HG03135 (cell line): ENCODE data around the gene GEMIN7.

Experiments
- ATAC-seq: cut with Tn5 transposase; IDR thresholded peaks from one replicate; pipeline ENCODE4 v1.9.1; 2021; ENCODE audit warnings: mild to moderate bottlenecking, moderate library complexity; ENCODE audit not compliant: unreplicated experiment

Gene GEMIN7

DNA sequence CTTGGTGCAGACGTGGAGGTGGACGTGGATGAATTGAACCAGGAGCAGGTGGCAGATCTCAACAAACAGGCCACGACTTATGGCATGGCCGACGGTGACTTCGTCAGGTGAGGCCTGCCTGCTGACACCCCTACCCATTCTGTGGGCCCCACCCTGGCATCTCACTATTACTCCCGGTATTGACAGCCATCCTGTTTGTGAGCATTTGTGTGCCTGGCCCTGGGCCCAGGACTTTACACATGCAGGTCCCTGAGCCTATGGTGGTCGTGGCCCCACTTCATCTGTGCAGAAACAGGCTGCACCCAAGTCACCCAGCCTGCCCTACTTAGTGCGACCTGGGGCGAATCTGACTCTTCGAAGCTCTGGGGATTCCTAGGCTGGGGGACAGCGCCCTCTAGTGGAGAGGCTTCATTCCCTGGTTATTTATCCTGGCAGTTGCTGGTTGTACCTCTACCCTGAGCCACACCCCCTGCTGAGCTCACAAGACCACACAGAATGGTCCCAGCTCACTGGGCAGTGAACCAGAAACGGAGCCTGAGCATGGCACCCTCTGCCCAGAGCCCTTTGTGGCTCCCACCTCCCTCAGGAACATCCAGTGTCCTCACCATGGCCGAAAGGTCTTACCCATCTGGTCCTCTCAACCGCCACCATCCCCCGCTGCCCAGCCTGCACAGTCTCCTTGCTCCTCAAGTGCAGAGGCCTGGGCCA, 19.6 kb upstream of the GEMIN7 start:
- peak; percentile 57 for ATAC-seq

DNA sequence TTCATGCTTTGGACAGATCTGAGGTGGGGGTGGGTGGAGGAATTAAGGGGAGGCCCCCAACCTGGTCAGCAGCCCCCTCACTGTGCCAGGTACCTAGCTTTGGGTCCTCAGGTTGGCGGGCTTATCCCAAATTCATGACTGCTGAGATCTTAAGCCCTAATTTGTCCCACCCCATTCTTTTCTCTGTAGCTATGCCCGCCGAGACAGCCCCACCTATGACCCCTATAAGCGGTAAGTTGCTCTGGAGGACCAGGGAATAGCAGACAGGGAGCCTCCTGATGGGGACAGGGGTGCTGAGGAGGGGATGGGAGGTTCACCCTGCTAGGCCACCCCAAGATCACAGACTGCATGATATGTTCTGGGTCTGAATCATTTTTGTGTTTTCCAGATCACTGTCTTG, 17.1 kb upstream of the GEMIN7 start:
- no peak for ATAC-seq

DNA sequence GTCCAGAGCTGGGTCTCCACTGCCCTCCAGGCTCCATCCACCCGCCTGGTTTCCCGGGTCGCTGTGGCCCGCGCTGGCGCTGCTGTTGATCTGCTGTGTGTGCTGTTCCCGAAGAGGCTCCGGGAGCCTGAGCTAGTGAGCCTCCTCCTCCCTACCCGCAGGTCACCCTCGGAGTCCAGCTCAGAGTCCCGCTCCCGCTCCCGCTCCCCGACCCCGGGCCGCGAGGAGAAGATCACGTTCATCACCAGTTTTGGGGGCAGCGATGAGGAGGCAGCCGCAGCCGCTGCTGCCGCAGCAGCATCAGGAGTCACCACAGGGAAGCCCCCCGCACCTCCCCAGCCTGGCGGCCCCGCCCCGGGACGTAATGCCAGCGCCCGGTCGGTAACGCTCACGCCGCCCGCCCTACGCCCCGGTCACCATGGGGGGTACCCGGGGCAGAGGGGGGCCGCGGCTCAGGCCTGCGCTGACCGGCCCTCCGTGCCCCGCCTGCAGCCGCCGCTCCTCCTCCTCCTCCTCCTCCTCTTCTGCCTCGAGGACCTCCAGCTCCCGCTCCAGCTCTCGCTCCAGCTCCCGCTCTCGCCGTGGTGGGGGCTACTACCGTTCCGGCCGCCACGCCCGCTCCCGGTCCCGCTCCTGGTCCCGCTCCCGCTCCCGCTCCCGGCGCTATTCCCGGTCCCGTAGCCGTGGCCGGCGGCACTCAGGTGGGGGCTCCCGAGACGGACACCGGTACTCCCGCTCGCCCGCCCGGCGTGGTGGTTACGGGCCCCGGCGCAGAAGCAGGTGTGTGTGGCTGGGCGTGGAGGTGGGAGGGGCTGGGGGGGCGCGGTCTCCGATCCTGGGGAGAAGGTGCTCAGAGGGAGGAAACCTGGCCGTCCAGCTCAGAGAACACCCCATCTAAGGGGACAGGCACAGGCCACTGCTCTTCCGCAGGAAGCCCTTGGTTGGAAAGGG, 14.9 kb upstream of the GEMIN7 start:
- ATAC-seq = no peak

DNA sequence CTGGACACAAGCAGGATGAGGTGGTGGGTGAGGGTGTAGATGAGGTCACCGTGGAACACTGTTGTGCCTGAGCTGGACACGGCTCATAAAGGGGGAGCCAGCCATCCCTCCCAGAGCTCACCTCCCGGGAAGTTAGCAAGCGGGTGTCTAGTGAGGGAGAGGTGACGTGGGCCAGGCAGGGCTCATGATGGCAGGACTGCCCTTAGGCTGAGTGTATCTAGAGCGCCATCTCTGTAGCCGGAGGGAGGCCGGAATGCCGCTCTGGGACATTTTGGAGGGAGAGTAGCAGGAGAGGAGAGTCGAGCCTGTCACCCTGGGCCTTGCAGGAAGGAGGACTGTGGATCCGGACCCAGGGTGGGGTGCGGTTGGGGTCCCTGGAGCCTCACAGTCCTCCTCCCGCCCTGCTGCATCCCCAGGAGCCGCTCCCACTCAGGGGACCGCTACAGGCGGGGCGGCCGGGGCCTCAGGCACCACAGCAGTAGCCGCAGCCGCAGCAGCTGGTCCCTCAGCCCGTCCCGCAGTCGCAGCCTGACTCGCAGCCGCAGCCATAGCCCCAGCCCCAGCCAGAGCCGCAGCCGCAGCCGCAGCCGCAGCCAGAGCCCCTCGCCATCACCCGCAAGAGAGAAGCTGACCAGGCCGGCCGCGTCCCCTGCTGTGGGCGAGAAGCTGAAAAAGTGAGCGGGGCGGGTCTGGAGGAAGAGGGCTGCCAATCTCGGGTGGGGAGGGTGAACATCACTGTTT, 12.0 kb upstream of the GEMIN7 start:
- ATAC-seq = no peak

DNA sequence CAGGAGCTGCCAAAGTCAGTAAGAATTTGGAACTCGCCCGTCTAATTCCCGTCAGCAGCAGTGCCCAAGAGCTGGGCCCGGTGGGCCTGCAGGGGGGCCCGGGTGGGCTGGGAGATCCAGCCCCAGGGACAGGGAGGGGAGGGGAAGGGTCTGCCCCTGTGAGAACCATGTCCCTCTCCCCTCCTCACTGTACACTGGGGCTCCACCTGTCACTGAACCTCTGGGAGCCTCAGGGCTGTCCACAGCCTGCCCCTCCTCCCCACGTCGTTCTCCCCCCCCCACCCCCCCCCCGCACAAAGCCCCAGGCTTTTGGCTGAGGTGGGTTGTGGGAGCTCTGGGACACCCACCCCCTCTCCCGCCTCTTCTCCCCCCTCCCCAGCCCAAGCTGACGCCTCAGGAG, 11.0 kb upstream of the GEMIN7 start:
- no peak for ATAC-seq

DNA sequence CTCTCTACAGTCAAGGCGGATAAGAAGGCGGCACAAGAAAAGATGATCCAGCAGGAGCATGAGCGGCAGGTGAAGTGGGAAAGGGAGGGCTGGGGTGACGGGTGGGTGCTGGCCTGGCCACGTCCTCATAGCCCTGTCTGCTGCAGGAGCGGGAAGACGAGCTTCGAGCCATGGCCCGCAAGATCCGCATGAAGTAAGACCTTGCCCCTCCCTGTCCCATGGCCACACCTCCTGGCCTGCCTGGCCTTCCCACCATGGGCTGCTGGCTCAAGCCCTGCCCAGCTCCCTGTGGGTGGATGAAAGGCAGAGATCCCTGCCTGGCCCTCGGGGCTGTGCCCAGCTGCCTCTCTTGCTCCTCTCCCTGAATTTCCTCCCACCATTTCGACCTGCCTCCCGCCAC, 10.0 kb upstream of the GEMIN7 start:
- ATAC-seq = no peak

DNA sequence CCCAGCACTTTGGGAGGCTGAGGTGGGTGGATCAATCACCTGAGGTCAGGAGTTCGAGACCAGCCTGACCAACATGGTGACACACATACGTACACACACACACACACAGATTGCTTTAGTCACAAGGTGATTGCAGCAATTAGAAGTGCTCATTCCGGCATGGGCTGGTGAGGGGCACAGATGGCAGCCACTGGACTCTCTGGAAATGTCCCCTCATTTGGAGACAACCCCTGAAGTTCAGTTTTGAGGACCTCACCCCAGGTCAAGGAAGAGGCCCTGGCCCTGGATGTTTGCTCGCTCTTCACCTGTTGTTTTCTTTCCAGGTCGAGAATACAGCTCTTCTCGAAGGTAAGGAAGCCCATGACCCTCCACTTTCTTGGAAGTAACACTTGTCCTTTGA, 8.8 kb upstream of the GEMIN7 start:
- ATAC-seq = no peak

DNA sequence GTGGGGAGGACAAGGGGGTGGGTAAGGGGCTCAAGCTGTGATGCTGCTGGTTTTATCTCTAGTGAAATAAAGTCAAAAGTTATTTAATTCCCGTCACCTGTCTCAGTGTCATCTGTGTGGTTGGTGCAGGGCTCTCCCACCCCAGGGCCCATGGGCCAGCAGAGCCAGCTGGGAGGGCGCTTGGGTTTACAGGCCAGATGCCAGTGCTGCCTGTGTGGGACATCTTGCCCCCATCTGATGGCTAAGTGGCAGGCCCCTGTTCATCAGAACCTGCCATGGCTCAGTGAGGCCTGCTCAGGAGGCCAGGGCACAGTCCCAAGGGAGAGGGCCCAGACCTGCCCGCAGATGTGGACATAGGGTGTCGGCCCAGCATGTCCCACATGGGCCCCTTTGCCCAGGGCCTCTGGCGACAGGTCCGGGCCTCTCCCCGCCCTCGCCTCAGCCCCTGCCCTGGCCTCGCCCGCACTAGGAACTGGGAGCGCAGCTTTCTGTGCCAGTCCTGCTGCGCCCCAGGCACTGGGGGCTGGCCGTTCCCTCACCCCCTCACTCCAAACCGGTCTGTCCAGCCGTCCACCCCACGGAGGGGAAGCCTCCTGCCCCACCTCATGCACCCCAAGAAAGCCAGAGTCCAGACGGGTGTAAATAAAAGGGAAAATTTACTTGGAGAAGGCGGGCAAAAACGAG, 8.1 kb upstream of the GEMIN7 start:
- ATAC-seq = no peak

DNA sequence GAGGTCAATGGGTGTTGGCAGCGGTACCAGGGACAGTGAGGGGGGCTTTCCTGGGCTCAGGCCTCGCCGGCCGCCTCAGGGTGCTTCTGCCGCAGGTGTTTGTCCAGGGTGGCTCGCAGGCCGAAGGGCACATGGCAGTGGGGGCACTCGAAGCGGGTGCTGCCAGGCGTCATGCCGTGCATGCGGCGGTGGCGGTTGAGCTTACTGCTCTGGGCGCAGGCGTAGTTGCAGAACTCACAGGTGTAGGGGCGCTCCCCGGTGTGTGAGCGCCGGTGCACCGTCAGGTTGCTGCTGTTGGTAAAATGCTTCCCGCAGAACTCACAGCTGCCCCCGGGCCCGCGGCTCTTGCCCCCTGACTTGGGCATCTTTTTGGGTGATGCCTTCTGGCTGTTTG, 7.5 kb upstream of the GEMIN7 start:
- no peak for ATAC-seq

DNA sequence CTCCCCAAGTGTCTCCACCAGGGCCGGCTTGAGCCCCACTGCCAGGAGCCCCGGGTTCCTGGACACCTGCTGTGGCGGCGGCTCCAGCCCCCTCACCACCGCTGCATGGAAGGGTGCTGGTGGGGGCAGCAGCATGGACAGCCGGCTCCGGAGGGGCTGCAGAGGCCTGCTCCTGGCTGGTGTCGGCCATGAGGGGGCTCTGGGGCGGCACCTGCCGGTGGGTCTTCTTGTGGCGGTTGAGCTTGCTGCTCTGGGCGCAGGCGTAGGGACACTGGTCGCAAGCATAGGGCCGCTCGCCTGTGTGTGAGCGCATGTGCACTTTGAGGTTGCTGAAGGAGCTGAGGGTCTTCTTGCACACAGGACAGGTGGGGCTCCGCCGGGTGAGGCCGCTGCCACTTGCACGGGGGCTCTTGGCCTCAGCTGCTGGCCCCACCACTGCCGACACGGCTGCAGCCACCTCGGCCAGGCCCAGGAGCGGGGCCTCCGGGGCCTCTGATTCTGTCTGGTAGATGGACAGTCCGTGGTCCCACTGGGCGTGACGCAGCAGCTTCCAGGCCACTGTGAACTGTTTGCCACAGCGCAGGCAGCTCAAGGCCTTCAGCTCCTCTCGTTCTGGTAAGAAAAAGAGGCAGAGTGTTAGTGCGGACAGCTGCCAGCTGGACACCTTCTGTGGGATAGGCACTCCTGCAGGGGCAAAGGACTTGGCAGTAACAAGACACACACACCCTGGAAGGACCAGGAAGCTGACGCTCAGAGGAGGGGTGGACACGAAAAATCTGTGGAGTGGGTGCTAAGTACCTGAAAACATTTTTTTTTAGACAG, 6.9 kb upstream of the GEMIN7 start:
- no peak for ATAC-seq

DNA sequence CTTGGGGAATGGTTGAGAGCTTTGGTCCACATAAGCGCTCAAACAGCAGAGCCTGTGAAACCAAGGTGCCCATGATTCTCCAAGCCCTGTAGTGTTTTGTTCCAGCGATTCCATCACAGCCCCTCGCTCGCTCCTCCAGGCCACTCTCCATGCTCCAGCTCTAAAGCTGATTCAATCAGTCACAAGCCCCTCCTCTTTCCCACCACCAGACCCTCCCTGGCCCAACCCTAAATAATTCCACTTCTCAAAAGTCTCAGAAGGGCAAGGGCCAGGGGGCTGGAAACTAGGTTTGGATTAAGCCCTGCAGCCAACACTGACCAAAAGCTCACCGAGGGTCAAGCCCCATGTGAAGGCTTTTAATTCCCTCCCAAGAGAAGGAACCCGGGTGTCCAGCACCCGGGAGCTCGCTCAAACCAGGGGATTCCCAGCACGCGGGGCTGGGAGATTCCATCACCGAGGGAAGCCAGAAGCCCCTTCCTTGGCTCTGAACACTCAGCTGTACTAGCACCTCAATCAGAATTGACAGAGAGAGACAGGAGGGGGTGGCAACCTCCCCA, 4.2 kb upstream of the GEMIN7 start:
- no peak for ATAC-seq

DNA sequence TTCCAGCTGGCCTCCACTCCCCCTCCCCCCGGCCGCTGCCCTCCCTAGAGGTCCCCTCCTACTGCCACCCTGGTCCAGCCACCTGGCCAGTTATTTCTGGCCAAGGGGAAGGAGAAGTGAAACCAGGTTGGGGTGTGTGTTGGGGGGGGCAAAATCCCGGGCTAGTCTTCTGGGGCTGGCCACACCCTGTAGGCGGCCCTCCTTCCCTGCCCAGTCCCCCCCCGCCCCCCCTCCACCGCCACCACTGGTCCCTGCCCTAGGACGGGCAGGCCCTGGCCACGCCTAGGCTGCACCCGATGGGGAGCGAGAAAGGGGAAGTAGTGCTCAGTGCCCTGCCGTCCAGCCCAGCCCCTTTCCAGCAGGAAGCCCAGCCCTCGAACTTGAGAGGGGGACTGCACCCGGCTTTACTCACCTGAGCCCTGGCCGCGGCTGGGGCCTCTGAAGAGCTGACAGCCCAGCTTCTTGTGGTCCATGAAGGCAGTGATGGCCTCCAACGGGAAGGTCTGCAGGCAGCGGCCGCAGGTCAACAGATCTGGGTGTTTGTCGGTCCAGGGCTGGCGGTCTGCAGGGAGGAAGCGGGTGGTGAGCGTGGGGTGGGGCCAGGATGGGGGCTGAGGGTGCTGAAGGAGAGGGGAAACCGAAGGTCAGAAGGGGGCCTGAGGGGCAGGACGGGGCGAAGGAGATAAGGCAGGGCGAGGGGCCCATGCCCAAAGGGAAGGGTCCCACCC, 3.6 kb upstream of the GEMIN7 start:
- ATAC-seq = peak; percentile 50

DNA sequence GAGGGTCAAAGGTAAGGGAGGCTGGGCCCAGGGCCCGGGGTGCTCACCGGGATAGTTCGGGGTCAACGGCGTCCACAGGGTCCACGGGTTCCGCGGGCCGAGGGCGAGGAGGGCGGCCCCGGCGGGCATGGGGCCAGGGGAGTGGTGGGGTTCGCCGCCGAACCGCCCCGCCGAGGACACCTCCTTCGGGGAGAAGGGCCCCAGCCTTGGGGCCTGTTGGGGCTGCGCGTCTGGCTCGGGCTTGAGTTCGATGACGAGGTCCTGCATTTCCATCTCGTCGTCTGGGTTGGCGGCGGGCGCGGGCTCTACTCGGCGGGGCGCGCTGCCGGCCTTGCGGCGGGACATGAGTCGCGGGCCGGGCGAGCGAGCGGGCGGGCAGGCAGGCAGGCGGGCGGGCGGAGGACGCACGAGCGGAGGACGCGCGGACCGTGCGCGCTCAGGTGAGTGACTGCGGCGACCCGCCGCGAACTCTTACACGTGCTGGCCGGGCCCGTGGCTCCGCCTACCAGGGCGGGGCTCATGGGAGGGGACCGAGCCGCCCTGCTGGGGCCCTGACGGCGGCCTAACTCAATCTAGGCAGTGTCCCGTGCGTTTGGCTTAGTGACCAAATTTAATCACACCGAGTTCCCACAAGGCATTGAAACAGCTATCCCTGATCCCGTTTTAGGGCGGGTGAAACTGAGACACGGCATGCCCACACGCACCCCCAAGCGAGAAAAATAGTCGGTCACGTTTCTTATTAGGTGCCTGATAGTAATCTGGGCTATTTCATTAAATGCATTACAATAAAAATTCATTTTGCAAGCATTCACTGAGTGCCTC, 2.8 kb upstream of the GEMIN7 start, which contains the start of gene ZNF296:
Gene ZNF296 (minus strand): TSS at position 450 of the 822 bp plus-strand sequence. CDS start 105 bp downstream, at position 345.
- no peak for ATAC-seq

DNA sequence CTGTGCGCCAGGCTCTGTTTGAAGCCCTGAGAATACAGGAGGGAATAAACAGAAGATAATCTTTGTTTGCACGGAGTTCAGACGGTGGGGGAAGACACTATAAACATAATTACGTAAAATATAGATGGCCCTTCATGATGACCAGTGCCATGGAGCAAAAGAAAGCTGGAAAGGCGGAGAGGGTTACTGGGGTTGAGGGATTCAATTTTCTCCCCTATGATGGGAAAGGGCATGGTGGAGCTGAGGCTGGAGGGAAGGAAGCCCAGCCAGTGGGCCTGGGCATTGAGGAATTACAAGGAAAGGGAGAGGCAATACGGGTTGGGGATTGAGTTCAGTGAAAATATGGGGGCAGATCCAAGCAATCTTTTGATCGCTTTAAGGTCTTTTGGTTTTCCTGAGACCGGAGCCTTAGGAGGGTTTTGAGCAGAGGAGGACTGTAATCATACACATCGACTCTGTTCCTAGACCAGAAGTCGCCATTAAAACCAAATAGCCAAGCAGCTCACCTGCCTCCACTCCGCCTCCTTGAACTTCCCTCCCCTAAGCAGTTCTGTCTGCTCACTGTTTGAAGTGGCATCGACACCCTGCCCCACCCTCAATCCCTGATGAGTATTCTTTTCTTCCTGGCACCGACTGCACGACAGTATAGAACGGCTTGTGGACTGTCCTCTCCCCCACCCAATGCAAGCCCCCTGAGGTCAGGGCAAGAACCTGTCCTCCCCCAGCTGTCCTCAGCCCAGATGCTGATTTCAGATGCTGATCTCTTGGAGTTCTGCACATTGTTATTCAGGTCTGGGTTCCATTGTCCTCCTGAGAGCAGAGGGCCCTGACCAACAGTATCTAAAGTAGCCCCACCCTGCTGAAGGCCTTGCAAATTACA, 2.0 kb upstream of the GEMIN7 start:
- no peak for ATAC-seq

DNA sequence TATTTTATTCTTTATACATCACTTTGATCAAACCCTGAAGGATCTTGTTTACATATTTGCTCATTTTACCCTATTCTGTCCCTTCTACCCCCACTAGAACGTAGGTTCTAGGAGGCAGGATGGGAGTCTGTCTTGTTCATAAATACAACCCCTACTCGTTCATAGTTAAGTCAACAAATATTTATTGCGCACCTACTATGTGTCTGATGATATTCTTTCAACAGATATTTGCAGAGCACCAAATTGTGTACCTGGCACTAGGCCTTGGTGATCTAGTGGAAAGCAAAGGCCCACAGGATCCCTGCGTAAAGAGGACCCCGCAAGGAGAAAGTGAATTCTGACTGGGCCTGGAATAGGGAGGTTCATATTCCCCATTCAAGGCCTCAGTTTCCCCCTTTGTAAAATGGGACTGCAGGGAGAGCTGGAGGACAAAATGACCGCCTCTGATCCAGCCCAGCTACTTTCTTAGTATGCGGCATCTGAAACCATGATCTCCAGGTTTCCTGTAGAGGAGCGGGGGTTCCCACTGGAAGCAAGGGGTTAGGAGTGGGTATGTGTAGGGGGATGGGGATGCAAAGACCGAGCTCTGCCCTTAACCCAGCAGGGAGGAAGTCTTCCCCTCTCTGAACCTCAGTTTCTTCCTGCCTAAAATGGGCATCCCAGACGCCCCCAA, 534 bp upstream of the GEMIN7 start:
- ATAC-seq = no peak

DNA sequence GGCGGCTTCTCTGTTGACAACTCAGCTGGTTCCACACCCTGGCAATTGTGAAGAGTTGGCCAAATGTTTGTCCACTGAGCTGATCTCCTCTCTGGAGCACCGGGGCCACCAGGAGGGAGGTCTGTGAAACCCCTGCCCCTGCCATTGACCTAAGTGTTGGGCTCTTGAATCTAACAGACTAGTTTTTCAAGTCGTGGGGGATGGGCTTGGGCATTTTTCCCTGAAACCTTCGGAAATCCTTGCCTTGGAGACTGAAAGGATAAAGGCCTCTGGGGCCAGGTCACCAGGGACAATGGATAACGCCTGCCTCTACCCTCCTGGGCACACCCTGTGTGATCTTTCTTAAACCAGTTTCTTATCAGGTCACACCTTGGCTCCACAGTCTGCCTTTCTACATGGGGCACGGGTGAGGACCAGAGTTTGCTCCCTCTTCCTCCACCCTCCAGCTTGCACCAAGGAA, 881 bp downstream of the GEMIN7 start:
- no peak for ATAC-seq
